ENCODE measurements around the gene CLMP. TPM values are rescaled to one million over a fixed set of nuclear protein-coding genes. Genes with fewer than 3 reads are reported as not detected.

The CLMP gene
- total RNA-seq, 1 donor from 2014 or later: 34.5 TPM

- no peaks in the 10 kb centered on the region for H3K27me3 ChIP-seq (ENCODE audit: control insufficient read depth, insufficient read depth, low read length)
- no peak for TF ChIP-seq CTCF (IDR thresholded peaks at IDR 0.05; ENCODE audit: insufficient read depth, low read length, severe bottlenecking)
- no peak for FAIRE-seq
- DNase-seq (ENCODE audit: low read depth): no peak
- H3K4me3 ChIP-seq (ENCODE audit: low read depth, low read length): no peak overlapping the region
- H3K36me3 ChIP-seq (ENCODE audit: control insufficient read depth, insufficient read depth, low read length): no peaks in the 10 kb centered on the region
These were observed 36.7 kb upstream of the CLMP start for GRCh38 chr11:123231777-123232176.

DNA sequence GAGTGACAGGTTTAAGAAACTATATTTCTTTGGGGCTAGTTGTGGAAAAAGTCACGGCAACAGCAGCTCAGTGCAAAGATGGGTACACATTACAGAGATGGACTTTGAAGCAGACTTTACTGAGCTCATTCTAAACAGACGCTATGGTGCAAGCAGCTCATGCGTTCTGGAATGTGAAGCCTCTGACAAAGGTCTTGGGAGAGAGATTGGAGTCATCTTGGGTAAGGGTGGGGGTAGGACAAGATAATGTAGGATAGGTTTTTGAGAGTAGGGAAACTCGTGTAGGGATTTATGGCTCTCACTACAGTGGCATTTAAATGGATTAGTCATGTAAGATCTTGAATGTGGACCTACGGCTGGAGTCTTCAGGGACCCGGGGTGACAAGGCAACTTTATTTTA lies 36.2 kb upstream of the CLMP start:
- DNase-seq (ENCODE audit: low read depth): no peak
- no peak for FAIRE-seq

DNA sequence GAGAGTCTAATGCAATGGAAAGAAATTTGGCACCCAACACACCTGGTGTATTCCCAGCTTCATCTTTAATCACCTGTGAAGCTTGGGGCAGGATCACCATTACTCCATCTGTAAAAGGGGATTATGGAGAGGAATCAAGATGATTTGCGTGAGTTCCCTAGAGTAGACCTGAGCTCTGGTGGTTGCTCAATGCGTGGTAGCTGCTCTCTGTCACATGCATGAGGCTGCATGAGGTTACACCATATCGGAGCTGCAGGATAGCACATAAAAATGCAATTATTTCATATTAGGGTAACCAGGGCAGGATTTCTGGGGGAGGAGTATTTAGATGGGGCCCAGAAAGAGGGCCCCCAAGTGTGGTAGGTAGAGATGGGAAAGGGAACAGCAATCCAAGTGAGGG lies 35.3 kb upstream of the CLMP start:
- no peak for TF ChIP-seq CTCF (IDR thresholded peaks at IDR 0.05; ENCODE audit: insufficient read depth, low read length, severe bottlenecking)
- no peak overlapping the region for H3K4me3 ChIP-seq (ENCODE audit: low read depth, low read length)
- DNase-seq (ENCODE audit: low read depth) (no peak), FAIRE-seq (no peak)
- no peaks in the 10 kb centered on the region for H3K36me3 ChIP-seq (ENCODE audit: control insufficient read depth, insufficient read depth, low read length)
- H3K27me3 ChIP-seq (ENCODE audit: control insufficient read depth, insufficient read depth, low read length): peaks cover 1% of the 10 kb centered on the region

More for the DNA sequence above, 36.2 kb upstream of the CLMP start:
- Histone ChIP-seq H3K4me3 (ENCODE audit: low read depth, low read length) (no peak overlapping the region), H3K36me3 (ENCODE audit: control insufficient read depth, insufficient read depth, low read length) (no peaks in the 10 kb centered on the region), H3K27me3 (ENCODE audit: control insufficient read depth, insufficient read depth, low read length) (no peaks in the 10 kb centered on the region)
- no peak for TF ChIP-seq CTCF (IDR thresholded peaks at IDR 0.05; ENCODE audit: insufficient read depth, low read length, severe bottlenecking)

GRCh38 chr11:123228496-123229163 lies 33.6 kb upstream of the CLMP start:
- Histone ChIP-seq H3K27me3 (ENCODE audit: control insufficient read depth, insufficient read depth, low read length) (peaks cover 1% of the 10 kb centered on the region), H3K36me3 (ENCODE audit: control insufficient read depth, insufficient read depth, low read length) (no peaks in the 10 kb centered on the region), H3K4me3 (ENCODE audit: low read depth, low read length) (no peak overlapping the region)
- FAIRE-seq: no peak
- DNase-seq (ENCODE audit: low read depth): no peak
- no peak for TF ChIP-seq CTCF (IDR thresholded peaks at IDR 0.05; ENCODE audit: insufficient read depth, low read length, severe bottlenecking)

- peaks cover 1% of the 10 kb centered on the region for H3K27me3 ChIP-seq (ENCODE audit: control insufficient read depth, insufficient read depth, low read length)
- DNase-seq (ENCODE audit: low read depth): no peak
- no peaks in the 10 kb centered on the region for H3K36me3 ChIP-seq (ENCODE audit: control insufficient read depth, insufficient read depth, low read length)
- FAIRE-seq: no peak
- no peak overlapping the region for H3K4me3 ChIP-seq (ENCODE audit: low read depth, low read length)
- TF ChIP-seq CTCF (IDR thresholded peaks at IDR 0.05; ENCODE audit: insufficient read depth, low read length, severe bottlenecking): no peak
These were observed 32.9 kb upstream of the CLMP start for GRCh38 chr11:123227763-123228495.
